Panc1 (cell line): ENCODE data around the gene LRRFIP1. TPM values are rescaled to one million over a fixed set of nuclear protein-coding genes. Genes with fewer than 3 reads are reported as not detected.

Experiments used
- ATAC-seq: fragments of 200-7000 bp; cut with Tn5 transposase; 2 replicates; pipeline ENCODE4 v1.9.1; 2020; ENCODE audit warnings: mild to moderate bottlenecking, moderate library complexity
- Bru-seq: library from RNA; stranded (reverse); fragments of 400-500 nt; gene quantifications from one replicate; lab custom pipeline; 2021; lab: Mats Ljungman, UMichigan
- BruChase-seq, 2 experiments: library from RNA; stranded (reverse); fragments of 400-500 nt; gene quantifications; one replicate each; lab custom pipeline; 2021; lab: Mats Ljungman, UMichigan
- BruUV-seq: library from RNA; stranded (reverse); fragments of 400-500 nt; replicated peaks from 2 replicates; lab custom pipeline; 2021; lab: Mats Ljungman, UMichigan
- CTCF ChIA-PET: fragments of 300-600 bp; sonication (Branson Sonifier 250); formaldehyde crosslinking; loops from one replicate; lab custom pipeline; 2022; ENCODE audit warnings: antibody characterized with exemption; lab: Charles Lee
- POLR2A ChIA-PET: fragments of 300-600 bp; sonication (Branson Sonifier 250); formaldehyde crosslinking; loops from one replicate; lab custom pipeline; 2022; ENCODE audit warnings: antibody characterized with exemption; lab: Charles Lee
- DNase-seq: peaks from one replicate; pipeline ENCODE4 v3.0.0-alpha.2; 2010; ENCODE audit warnings: low read depth, low spot score
- H3K27ac ChIP-seq: 2 replicates; pipeline ENCODE4 v1.5.1; 2011; ENCODE audit warnings: mild to moderate bottlenecking, low read length, inconsistent platforms
- H3K27me3 ChIP-seq: fragments of 200-500 bp; sonication (Bioruptor generic); 2 replicates; pipeline ENCODE4 v1.6.0; 2014; ENCODE audit warnings: low read length, inconsistent platforms; ENCODE audit not compliant: control insufficient read depth, insufficient read depth
- H3K36me3 ChIP-seq: fragments of 200-500 bp; sonication (Bioruptor generic); 2 replicates; pipeline ENCODE4 v1.5.1; 2014; ENCODE audit warnings: inconsistent platforms, mild to moderate bottlenecking, low read length, moderate library complexity; ENCODE audit not compliant: control insufficient read depth, insufficient read depth
- H3K4me1 ChIP-seq: 2 replicates; pipeline ENCODE4 v1.5.1; 2011; ENCODE audit warnings: inconsistent platforms, mild to moderate bottlenecking, low read length, moderate library complexity; ENCODE audit not compliant: control insufficient read depth, insufficient read depth
- H3K4me3 ChIP-seq, 2 experiments: 2 replicates each; pipeline ENCODE4 v1.5.1; 2011 to 2012; ENCODE audit warnings: low read depth in 2 of 2, low read length in 2 of 2, mild to moderate bottlenecking in 2 of 2, inconsistent platforms in 1 of 2, moderate library complexity in 1 of 2
- H3K9me3 ChIP-seq: fragments of 200-500 bp; sonication (Bioruptor generic); 2 replicates; pipeline ENCODE4 v1.5.1; 2014; ENCODE audit warnings: low read depth, mild to moderate bottlenecking, inconsistent platforms, low read length, moderate library complexity; ENCODE audit not compliant: control insufficient read depth, insufficient read depth
- POLR2AphosphoS5 ChIP-seq: IDR thresholded peaks from 2 replicates; pipeline ENCODE4 v1.6.1; 2012; ENCODE audit warnings: mild to moderate bottlenecking, low read depth, low read length, moderate library complexity
- SIN3A ChIP-seq: IDR thresholded peaks from 2 replicates; pipeline ENCODE4 v1.6.1; 2012; ENCODE audit warnings: low read depth, mild to moderate bottlenecking, low read length, moderate library complexity, borderline replicate concordance; ENCODE audit not compliant: insufficient read depth
- TCF7L2 ChIP-seq: IDR thresholded peaks from 2 replicates; pipeline ENCODE4 v1.6.1; 2011; ENCODE audit warnings: mild to moderate bottlenecking, low read depth, low read length, inconsistent platforms
- in situ Hi-C: cut with HindIII; loops from 2 replicates; pipeline ENCODE4 v1.10.0; 2016; ENCODE audit warnings: low sequenced_read_pairs, low pct_unique_long_range_greater_than_20kb
- intact Hi-C: fragments of 100-400 bp; cut with micrococcal nuclease; formaldehyde crosslinking; loops from one replicate; pipeline ENCODE4 v1.10.0; 2022; ENCODE audit not compliant: unreplicated experiment
- long read RNA-seq: library from polyadenylated mRNA; unstranded; transcript quantifications from one replicate; pipeline ENCODE4 v2.0.0, GENCODE V29; 2021; ENCODE audit not compliant: unreplicated experiment
- polyA plus RNA-seq: library from polyadenylated mRNA; unstranded; fragments of >200 nt; gene quantifications from one replicate; pipeline ENCODE4 v1.2.1, GENCODE V29; 2012; ENCODE audit warnings: missing spikeins; ENCODE audit not compliant: insufficient read length
- total RNA-seq: library from RNA; stranded (reverse); gene quantifications from one replicate; pipeline ENCODE4 v1.2.1, GENCODE V29; 2021; ENCODE audit not compliant: unreplicated experiment
- TF ChIP-seq, protein P1 (sequence below): fragments of 450-650 bp; IDR thresholded peaks from 2 replicates; pipeline ENCODE4 v1.5.1; 2017; ENCODE audit warnings: mild to moderate bottlenecking
- TF ChIP-seq, protein P2 (sequence below), 2 experiments: IDR thresholded peaks; 2 replicates each; pipeline ENCODE4 v1.6.1; 2011 to 2012; ENCODE audit warnings: low read depth in 2 of 2, control low read depth in 1 of 2, low read length in 1 of 2, mild to moderate bottlenecking in 1 of 2, moderate library complexity in 1 of 2; ENCODE audit not compliant: insufficient read depth in 1 of 2

Gene LRRFIP1, protein sequence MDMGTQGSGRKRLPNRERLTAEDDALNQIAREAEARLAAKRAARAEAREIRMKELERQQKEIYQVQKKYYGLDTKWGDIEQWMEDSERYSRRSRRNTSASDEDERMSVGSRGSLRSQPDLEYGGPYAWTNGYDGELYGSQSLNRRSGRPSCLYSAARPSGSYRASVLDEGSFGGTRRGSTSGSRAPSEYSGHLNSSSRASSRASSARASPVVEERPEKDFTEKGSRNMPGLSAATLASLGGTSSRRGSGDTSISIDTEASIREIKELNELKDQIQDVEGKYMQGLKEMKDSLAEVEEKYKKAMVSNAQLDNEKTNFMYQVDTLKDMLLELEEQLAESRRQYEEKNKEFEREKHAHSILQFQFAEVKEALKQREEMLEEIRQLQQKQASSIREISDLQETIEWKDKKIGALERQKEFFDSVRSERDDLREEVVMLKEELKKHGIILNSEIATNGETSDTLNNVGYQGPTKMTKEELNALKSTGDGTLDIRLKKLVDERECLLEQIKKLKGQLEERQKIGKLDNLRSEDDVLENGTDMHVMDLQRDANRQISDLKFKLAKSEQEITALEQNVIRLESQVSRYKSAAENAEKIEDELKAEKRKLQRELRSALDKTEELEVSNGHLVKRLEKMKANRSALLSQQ
- total RNA-seq = 121 TPM
- polyA plus RNA-seq = 61.9 TPM
- Bru-seq, nascent RNA = percentile 89 among the genes with signal in this experiment
- BruChase-seq, experiment 1, labeled RNA remaining after a 2-hour chase = percentile 86 among the genes with signal in this experiment
- BruChase-seq, experiment 2, labeled RNA remaining after a 6-hour chase = percentile 89 among the genes with signal in this experiment
- long read RNA-seq, full-length matches to known transcripts = 184 of 458 reads
- long read RNA-seq, partial matches to known transcripts = 76 of 458 reads
- long read RNA-seq, other reads (novel, unspliced or antisense) = 198 of 458 reads

DNA sequence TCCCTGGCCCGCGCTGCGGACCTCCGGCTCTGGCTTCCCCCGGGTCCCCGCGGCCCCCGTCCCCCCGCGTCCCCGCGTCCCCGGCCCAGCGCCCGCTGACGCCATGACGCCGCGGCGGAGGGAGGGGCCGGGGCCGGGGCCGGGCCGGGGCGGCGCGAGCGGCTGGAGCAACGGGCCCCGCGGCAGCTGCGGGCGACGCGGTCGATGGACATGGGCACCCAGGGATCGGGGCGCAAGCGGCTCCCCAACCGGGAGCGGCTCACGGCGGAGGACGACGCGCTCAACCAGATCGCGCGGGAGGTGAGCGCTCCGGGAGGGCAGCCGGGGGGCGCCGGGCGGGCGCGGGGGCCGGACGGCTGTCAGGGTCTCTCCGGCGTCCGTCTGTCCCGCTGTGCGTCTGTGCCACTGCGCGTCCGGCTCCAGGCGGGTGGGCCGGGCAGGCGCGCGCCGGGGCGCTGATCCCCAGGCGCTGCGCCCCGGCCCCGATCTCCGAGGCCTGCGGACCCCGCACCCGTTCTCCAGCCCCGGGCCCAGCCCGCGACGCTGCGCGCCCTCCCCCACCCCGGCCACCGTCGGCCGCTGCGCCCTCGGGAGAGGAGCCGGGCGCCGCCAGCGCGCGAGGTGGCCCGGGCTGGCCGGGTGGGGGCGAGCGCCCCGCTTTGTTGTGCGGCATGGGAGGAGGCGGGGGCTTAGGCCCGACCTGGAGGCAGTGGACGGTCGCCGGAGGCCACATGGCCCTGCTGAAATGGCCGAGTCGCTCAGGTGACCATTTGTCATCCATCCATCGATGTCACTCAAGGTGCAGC, at the start of gene LRRFIP1:
LRRFIP1 (plus strand) TSS at position 147 of the 806 bp plus-strand sequence; CDS start at position 205, 58 bp downstream.
- Histone ChIP-seq H3K9me3 (no peaks in the 10 kb centered on the region), H3K27ac (peak within 1 kb of the TSS; percentile 39), H3K4me1 (peaks cover 20% of the 10 kb centered on the region), H3K4me3 (peak within 1 kb of the TSS; percentile 63 to 71), H3K27me3 (no peaks in the 10 kb centered on the region), H3K36me3 (no peaks in the 10 kb centered on the region)
- no peak for DNase-seq
- no peak for TF ChIP-seq TCF7L2
- TF ChIP-seq, protein P1, sequence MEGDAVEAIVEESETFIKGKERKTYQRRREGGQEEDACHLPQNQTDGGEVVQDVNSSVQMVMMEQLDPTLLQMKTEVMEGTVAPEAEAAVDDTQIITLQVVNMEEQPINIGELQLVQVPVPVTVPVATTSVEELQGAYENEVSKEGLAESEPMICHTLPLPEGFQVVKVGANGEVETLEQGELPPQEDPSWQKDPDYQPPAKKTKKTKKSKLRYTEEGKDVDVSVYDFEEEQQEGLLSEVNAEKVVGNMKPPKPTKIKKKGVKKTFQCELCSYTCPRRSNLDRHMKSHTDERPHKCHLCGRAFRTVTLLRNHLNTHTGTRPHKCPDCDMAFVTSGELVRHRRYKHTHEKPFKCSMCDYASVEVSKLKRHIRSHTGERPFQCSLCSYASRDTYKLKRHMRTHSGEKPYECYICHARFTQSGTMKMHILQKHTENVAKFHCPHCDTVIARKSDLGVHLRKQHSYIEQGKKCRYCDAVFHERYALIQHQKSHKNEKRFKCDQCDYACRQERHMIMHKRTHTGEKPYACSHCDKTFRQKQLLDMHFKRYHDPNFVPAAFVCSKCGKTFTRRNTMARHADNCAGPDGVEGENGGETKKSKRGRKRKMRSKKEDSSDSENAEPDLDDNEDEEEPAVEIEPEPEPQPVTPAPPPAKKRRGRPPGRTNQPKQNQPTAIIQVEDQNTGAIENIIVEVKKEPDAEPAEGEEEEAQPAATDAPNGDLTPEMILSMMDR = no peak; the same call in 1 of the 2 replicates
- TF ChIP-seq SIN3A = no peak
- TF ChIP-seq, protein P2, sequence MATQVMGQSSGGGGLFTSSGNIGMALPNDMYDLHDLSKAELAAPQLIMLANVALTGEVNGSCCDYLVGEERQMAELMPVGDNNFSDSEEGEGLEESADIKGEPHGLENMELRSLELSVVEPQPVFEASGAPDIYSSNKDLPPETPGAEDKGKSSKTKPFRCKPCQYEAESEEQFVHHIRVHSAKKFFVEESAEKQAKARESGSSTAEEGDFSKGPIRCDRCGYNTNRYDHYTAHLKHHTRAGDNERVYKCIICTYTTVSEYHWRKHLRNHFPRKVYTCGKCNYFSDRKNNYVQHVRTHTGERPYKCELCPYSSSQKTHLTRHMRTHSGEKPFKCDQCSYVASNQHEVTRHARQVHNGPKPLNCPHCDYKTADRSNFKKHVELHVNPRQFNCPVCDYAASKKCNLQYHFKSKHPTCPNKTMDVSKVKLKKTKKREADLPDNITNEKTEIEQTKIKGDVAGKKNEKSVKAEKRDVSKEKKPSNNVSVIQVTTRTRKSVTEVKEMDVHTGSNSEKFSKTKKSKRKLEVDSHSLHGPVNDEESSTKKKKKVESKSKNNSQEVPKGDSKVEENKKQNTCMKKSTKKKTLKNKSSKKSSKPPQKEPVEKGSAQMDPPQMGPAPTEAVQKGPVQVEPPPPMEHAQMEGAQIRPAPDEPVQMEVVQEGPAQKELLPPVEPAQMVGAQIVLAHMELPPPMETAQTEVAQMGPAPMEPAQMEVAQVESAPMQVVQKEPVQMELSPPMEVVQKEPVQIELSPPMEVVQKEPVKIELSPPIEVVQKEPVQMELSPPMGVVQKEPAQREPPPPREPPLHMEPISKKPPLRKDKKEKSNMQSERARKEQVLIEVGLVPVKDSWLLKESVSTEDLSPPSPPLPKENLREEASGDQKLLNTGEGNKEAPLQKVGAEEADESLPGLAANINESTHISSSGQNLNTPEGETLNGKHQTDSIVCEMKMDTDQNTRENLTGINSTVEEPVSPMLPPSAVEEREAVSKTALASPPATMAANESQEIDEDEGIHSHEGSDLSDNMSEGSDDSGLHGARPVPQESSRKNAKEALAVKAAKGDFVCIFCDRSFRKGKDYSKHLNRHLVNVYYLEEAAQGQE (IDR thresholded peaks at IDR 0.05; ENCODE audit: insufficient read depth in 1 of 2, low read depth in 2 of 2, low read length in 1 of 2) = no peak
- no peak for TF ChIP-seq POLR2AphosphoS5
- BruUV-seq = no TSS peak
- in situ Hi-C loops (no loop called here), intact Hi-C loops (no loop called here)
- CTCF ChIA-PET = no interaction called here
- POLR2A ChIA-PET = no interaction called here
- ATAC-seq = peak; percentile 92
